ENCODE data around the gene MUC3A.

MUC3A gene

GRCh38 chr7:100947792-100948191, 1.5 kb upstream of the MUC3A start:
- DNase-seq (ENCODE audit: low spot score), result no peak

- DNase-seq (ENCODE audit: low spot score), result peak; percentile 3
Observed at GRCh38 chr7:100949933-100950443, 654 bp downstream of the MUC3A start.

GRCh38 chr7:100951172-100951571, 1.8 kb downstream of the MUC3A start:
- DNase-seq (ENCODE audit: low spot score), result no peak

- no peak for DNase-seq (ENCODE audit: low spot score)
Observed at GRCh38 chr7:100951888-100952560, 2.7 kb downstream of the MUC3A start.

GRCh38 chr7:100952641-100953040, 3.3 kb downstream of the MUC3A start:
- no peak for DNase-seq (ENCODE audit: low spot score)

GRCh38 chr7:100957832-100958421, 8.6 kb downstream of the MUC3A start:
- DNase-seq (ENCODE audit: low spot score), result no peak

- no peak for DNase-seq (ENCODE audit: low spot score)
Observed at GRCh38 chr7:100959894-100960293, 10.6 kb downstream of the MUC3A start.

GRCh38 chr7:100962537-100962936, 13.2 kb downstream of the MUC3A start:
- no peak for DNase-seq (ENCODE audit: low spot score)

- DNase-seq (ENCODE audit: low spot score), result no peak
Observed at GRCh38 chr7:100963386-100963785, 14.1 kb downstream of the MUC3A start.

GRCh38 chr7:100963874-100964273, 14.5 kb downstream of the MUC3A start:
- DNase-seq (ENCODE audit: low spot score), result no peak

- no peak for DNase-seq (ENCODE audit: low spot score)
Observed at GRCh38 chr7:100964630-100965029, 15.3 kb downstream of the MUC3A start.

- no peak for DNase-seq (ENCODE audit: low spot score)
Observed at GRCh38 chr7:100965045-100965722, 15.8 kb downstream of the MUC3A start.

GRCh38 chr7:100965723-100966541, 16.6 kb downstream of the MUC3A start:
- peak; percentile 83 for DNase-seq (ENCODE audit: low spot score)

- no peak for DNase-seq (ENCODE audit: low spot score)
Observed at GRCh38 chr7:100966542-100967291, 17.4 kb downstream of the MUC3A start.

GRCh38 chr7:100967292-100967863, 18.0 kb downstream of the MUC3A start:
- no peak for DNase-seq (ENCODE audit: low spot score)

GRCh38 chr7:100968031-100968430, 18.7 kb downstream of the MUC3A start:
- DNase-seq (ENCODE audit: low spot score), result no peak

GRCh38 chr7:100968650-100969049, 19.3 kb downstream of the MUC3A start:
- DNase-seq (ENCODE audit: low spot score), result no peak

GRCh38 chr7:100969066-100969615, 19.8 kb downstream of the MUC3A start, which contains the start of gene MUC12:
TSS of gene MUC12 (plus strand) at chr7:100969565. CDS start at chr7:100969623, 58 bp downstream.
- DNase-seq (ENCODE audit: low spot score), result no peak

- no peak for DNase-seq (ENCODE audit: low spot score)
Observed at GRCh38 chr7:100971111-100972001, 22.0 kb downstream of the MUC3A start.

- no peak for DNase-seq (ENCODE audit: low spot score)
Observed at GRCh38 chr7:100972002-100972347, 22.6 kb downstream of the MUC3A start.

Measured in AG08395 (cell line).